Endothelial cell of umbilical vein (primary cell): Measurements from ENCODE around the gene RTL10. TPM values are rescaled to one million over a fixed set of nuclear protein-coding genes. Genes with fewer than 3 reads are reported as not detected.

Experiments
- BruUV-seq: library from RNA; stranded (reverse); fragments of 400-500 nt; replicated peaks from 2 replicates; lab custom pipeline; 2021; lab: Mats Ljungman, UMichigan
- CTCF ChIA-PET: fragments of 300-600, 350-600 bp; sonication (Branson Sonifier 250); formaldehyde crosslinking; loops from one replicate; lab custom pipeline; 2021; ENCODE audit warnings: antibody characterized with exemption, inconsistent platforms; lab: Charles Lee
- POLR2A ChIA-PET: fragments of 300-600, 350-600 bp; sonication (Branson Sonifier 250); formaldehyde crosslinking; loops from one replicate; lab custom pipeline; 2021; ENCODE audit warnings: antibody characterized with exemption, inconsistent platforms; lab: Charles Lee
- DNase-seq: peaks from one replicate; pipeline ENCODE4 v3.0.0-alpha.2; 2011; ENCODE audit warnings: low read depth, low spot score
- FAIRE-seq: peaks from 2 replicates; lab custom pipeline; 2011; peaks lifted over from hg19 to GRCh38; lab: Jason Lieb, UNC
- H2AFZ ChIP-seq: 2 replicates; pipeline ENCODE4 v1.6.0; 2012; ENCODE audit warnings: low read depth, low read length, control low read depth, inconsistent platforms
- H3K27ac ChIP-seq: 2 replicates; pipeline ENCODE4 v1.5.1; 2011; ENCODE audit warnings: low read depth, mild to moderate bottlenecking, control low read depth, low read length, moderate library complexity; ENCODE audit not compliant: insufficient read depth
- H3K27me3 ChIP-seq, 2 experiments: 2 replicates each; pipeline versions ENCODE4 v1.6.0 to v1.6.1; 2011; ENCODE audit warnings: low read length in 2 of 2, mixed read lengths in 1 of 2; ENCODE audit not compliant: control insufficient read depth in 2 of 2, insufficient read depth in 2 of 2
- H3K36me3 ChIP-seq, 2 experiments: 2 replicates in 1 of 2; 3 replicates in 1 of 2; pipeline ENCODE4 v1.5.1; 2011; ENCODE audit warnings: low read length in 2 of 2, mild to moderate bottlenecking in 1 of 2, moderate library complexity in 1 of 2; ENCODE audit not compliant: control insufficient read depth in 2 of 2, insufficient read depth in 2 of 2; ENCODE audit errors: extremely low read depth in 1 of 2
- H3K4me1 ChIP-seq: 3 replicates; pipeline ENCODE4 v1.5.1; 2011; ENCODE audit warnings: mild to moderate bottlenecking, low read length; ENCODE audit not compliant: control insufficient read depth, insufficient read depth; ENCODE audit errors: extremely low read depth
- H3K4me2 ChIP-seq: 2 replicates; pipeline ENCODE4 v1.6.1; 2011; ENCODE audit warnings: low read length, control low read depth, mixed read lengths; ENCODE audit not compliant: insufficient read depth
- H3K4me3 ChIP-seq, 3 experiments: fragments of 200-600 bp in 1 of 3; sonication (generic), shearing (Covaris generic) in 1 of 3; replicated peaks in 1 of 3; 2 replicates each; pipeline ENCODE4 v1.5.1; 2011 to 2016; ENCODE audit warnings: control low read depth in 3 of 3, low read length in 3 of 3, mild to moderate bottlenecking in 2 of 3, inconsistent platforms in 1 of 3, low read depth in 1 of 3, moderate library complexity in 1 of 3; ENCODE audit not compliant: insufficient read depth in 1 of 3
- H3K79me2 ChIP-seq: 2 replicates; pipeline ENCODE4 v1.6.0; 2012; ENCODE audit warnings: low read length, inconsistent platforms; ENCODE audit not compliant: control insufficient read depth, insufficient read depth
- H3K9ac ChIP-seq: replicated peaks from 2 replicates; pipeline ENCODE3; 2011; ENCODE audit warnings: low read length, control low read depth; ENCODE audit not compliant: insufficient read depth; ENCODE audit errors: extremely low read depth
- H3K9me1 ChIP-seq: replicated peaks from 3 replicates; pipeline ENCODE4 v1.6.0; 2011; ENCODE audit warnings: mild to moderate bottlenecking, low read length; ENCODE audit not compliant: control insufficient read depth, insufficient read depth; ENCODE audit errors: extremely low read depth
- H3K9me3 ChIP-seq: replicated peaks from 2 replicates; pipeline ENCODE4 v1.5.1; 2012; ENCODE audit warnings: low read length, inconsistent platforms; ENCODE audit not compliant: control insufficient read depth, insufficient read depth
- H4K20me1 ChIP-seq: replicated peaks from 2 replicates; pipeline ENCODE3; 2011; ENCODE audit warnings: mild to moderate bottlenecking, low read length; ENCODE audit not compliant: control insufficient read depth, insufficient read depth; ENCODE audit errors: extremely low read depth
- EZH2 ChIP-seq: IDR thresholded peaks from 2 replicates; pipeline ENCODE4 v1.6.1; 2012; ENCODE audit warnings: borderline replicate concordance, low read depth, mild to moderate bottlenecking, moderate library complexity, low read length, inconsistent platforms; ENCODE audit not compliant: severe bottlenecking
- FOS ChIP-seq: IDR thresholded peaks from 2 replicates; pipeline ENCODE4 v1.6.1; 2011; ENCODE audit warnings: mild to moderate bottlenecking, low read length, moderate library complexity, borderline replicate concordance; ENCODE audit not compliant: insufficient read depth
- GATA2 ChIP-seq: IDR thresholded peaks from 2 replicates; pipeline ENCODE4 v1.7.0; 2011; ENCODE audit warnings: low read depth, mild to moderate bottlenecking, moderate library complexity, mixed read lengths, low read length; ENCODE audit not compliant: insufficient read length, insufficient read depth
- JUN ChIP-seq: IDR thresholded peaks from 2 replicates; pipeline ENCODE4 v1.6.1; 2011; ENCODE audit warnings: borderline replicate concordance, low read depth; ENCODE audit not compliant: insufficient read length, insufficient read depth
- MYC ChIP-seq: IDR thresholded peaks from one replicate; pipeline ENCODE4 v1.6.1; 2011; ENCODE audit warnings: mild to moderate bottlenecking, low read depth, low read length
- POLR2A ChIP-seq: IDR thresholded peaks from 2 replicates; pipeline ENCODE4 v1.6.1; 2012; ENCODE audit warnings: low read depth, mild to moderate bottlenecking, control low read depth, low read length
- POLR2AphosphoS5 ChIP-seq: IDR thresholded peaks from 2 replicates; pipeline ENCODE4 v1.6.1; 2012; ENCODE audit warnings: low read depth, mild to moderate bottlenecking, control low read depth, low read length, moderate library complexity; ENCODE audit not compliant: insufficient read depth
- dilution Hi-C: fragments of 300-500 bp; cut with MboI; formaldehyde crosslinking; loops from one replicate; pipeline ENCODE4 v1.15.0; 2019; ENCODE audit warnings: low sequenced_read_pairs; ENCODE audit not compliant: extremely low pct_ligation_motif_present
- intact Hi-C: fragments of 100-400 bp; cut with micrococcal nuclease; formaldehyde crosslinking; loops from one replicate; pipeline ENCODE4 v1.10.0; 2022
- polyA plus RNA-seq, 4 experiments: library from polyadenylated mRNA; depleted of rRNA in 3 of 4; stranded (reverse) in 3 of 4; unstranded in 1 of 4; fragments of >200 nt; gene quantifications; 2 replicates each; pipeline versions ENCODE4 v1.2.1 to v1.2.3, GENCODE V29; 2011 to 2012; ENCODE audit warnings: missing spikeins in 1 of 4
- total RNA-seq: library from RNA; stranded (reverse); gene quantifications from 2 replicates; pipeline ENCODE4 v1.2.3, GENCODE V29; 2021
- TF ChIP-seq, protein P1 (sequence below), 2 donors: IDR thresholded peaks; 1 replicate in 1 of 2; 2 replicates in 1 of 2; pipeline ENCODE4 v1.5.1; 2011; ENCODE audit warnings: low read length in 2 of 2, mild to moderate bottlenecking in 2 of 2, moderate library complexity in 2 of 2, control low read depth in 1 of 2, inconsistent platforms in 1 of 2, low read depth in 1 of 2; ENCODE audit not compliant: insufficient read depth in 1 of 2; ENCODE audit errors: extremely low read depth in 1 of 2
- TF ChIP-seq, protein P2 (sequence below): IDR thresholded peaks from 2 replicates; pipeline ENCODE4 v1.6.1; 2011; ENCODE audit not compliant: insufficient read depth, insufficient read length

Gene RTL10
- total and polyA plus RNA-seq, 2 donors (not counting 3 experiments of a cell fraction or from before 2014, with no cell fraction given), result 31.9 to 40.8 TPM

- FAIRE-seq, result no peak
- H3K4me1 ChIP-seq, result no peaks in the 10 kb centered on the region
- H2AFZ ChIP-seq, result no peak overlapping the region
- TF ChIP-seq POLR2AphosphoS5, result no peak
- TF ChIP-seq, protein P1, sequence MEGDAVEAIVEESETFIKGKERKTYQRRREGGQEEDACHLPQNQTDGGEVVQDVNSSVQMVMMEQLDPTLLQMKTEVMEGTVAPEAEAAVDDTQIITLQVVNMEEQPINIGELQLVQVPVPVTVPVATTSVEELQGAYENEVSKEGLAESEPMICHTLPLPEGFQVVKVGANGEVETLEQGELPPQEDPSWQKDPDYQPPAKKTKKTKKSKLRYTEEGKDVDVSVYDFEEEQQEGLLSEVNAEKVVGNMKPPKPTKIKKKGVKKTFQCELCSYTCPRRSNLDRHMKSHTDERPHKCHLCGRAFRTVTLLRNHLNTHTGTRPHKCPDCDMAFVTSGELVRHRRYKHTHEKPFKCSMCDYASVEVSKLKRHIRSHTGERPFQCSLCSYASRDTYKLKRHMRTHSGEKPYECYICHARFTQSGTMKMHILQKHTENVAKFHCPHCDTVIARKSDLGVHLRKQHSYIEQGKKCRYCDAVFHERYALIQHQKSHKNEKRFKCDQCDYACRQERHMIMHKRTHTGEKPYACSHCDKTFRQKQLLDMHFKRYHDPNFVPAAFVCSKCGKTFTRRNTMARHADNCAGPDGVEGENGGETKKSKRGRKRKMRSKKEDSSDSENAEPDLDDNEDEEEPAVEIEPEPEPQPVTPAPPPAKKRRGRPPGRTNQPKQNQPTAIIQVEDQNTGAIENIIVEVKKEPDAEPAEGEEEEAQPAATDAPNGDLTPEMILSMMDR (IDR thresholded peaks at IDR 0.05; ENCODE audit: extremely low read depth in 1 of 2, insufficient read depth in 1 of 2, low read depth in 1 of 2, low read length in 2 of 2), result no peak
- no peak for TF ChIP-seq GATA2
- no peak for TF ChIP-seq MYC
- no peak for TF ChIP-seq FOS
- no peak for TF ChIP-seq POLR2A
- TF ChIP-seq, protein P2, sequence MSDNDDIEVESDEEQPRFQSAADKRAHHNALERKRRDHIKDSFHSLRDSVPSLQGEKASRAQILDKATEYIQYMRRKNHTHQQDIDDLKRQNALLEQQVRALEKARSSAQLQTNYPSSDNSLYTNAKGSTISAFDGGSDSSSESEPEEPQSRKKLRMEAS, result no peak
- TF ChIP-seq JUN, result no peak
- no peak for TF ChIP-seq EZH2
- H3K9me3 ChIP-seq, result no peaks in the 10 kb centered on the region
- dilution Hi-C loops (no loop called here), intact Hi-C loops (no loop called here)
- H3K79me2 ChIP-seq, result no peaks in the 10 kb centered on the region
- CTCF ChIA-PET, result interaction anchor here (2.1 to 2.9 kb wide), 3 partner anchors 11 to 136 kb away, joined by 10 to 13 read pairs (median 12); no protein-coding TSS in a partner anchor
- no peaks in the 10 kb centered on the region for H3K27me3 ChIP-seq
- no peak overlapping the region for H3K4me2 ChIP-seq
- no peak for DNase-seq
- H3K9me1 ChIP-seq, result no peaks in the 10 kb centered on the region
- no peaks in the 10 kb centered on the region for H3K36me3 ChIP-seq
- no peak overlapping the region for H3K9ac ChIP-seq
- H3K27ac ChIP-seq, result no peak overlapping the region
- no TSS peak for BruUV-seq
- POLR2A ChIA-PET, result no interaction called here
- H3K4me3 ChIP-seq, result no peak overlapping the region
- no peaks in the 10 kb centered on the region for H4K20me1 ChIP-seq
These were observed 12.0 kb upstream of the RTL10 start for GRCh38 chr22:19866665-19867009.
